ENCODE results near the gene TRAK2.
"Not testable (repeated sequence)": the region's sequence is repeated elsewhere in the genome, so short reads cannot be mapped to it uniquely, and the experiment has no call there.

The TRAK2 gene

DNA sequence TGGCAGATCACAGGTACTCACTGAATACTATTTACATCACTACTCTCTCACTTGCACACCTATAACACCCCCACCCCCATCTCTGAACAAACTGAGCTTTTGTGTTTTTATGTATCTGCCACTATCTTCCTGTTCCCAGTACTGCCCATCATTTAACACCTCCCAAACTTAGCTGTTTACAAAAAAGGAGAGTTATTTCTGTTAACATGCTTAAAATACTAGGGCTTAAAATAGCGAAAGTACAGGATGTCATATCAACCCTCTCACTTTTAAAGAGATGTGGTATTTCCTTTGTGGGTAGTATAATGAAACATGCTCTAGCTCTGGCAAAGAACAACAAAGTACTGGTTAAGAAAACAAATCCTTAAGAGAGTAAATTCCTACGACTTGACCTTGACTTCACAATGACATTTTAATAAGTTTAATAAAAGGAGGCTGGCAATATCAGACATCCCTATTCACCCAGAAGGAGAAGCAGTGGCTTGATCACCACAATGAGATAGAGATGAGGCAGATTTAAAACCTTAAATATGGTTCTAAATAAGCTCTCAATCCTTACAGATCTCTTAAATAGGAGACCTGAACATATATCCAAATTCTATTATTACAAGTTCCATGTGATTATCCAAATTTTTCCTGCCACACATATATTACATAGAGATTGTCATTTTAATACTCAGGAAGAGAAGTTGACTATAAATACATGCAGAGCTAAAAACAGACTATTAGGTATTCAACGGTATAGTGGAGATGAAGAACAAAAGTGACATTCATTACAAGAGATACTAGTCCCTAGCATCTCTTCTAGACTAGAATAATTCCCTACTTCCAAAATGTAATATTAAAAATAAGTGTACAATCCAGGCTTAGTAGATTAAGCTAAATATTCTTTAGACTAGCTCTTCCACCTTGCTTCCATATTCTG is 36.9 kb downstream of the TRAK2 start:
- in situ Hi-C loops (cut with MboI; ENCODE audit: low sequenced_read_pairs): no loop called here

DNA sequence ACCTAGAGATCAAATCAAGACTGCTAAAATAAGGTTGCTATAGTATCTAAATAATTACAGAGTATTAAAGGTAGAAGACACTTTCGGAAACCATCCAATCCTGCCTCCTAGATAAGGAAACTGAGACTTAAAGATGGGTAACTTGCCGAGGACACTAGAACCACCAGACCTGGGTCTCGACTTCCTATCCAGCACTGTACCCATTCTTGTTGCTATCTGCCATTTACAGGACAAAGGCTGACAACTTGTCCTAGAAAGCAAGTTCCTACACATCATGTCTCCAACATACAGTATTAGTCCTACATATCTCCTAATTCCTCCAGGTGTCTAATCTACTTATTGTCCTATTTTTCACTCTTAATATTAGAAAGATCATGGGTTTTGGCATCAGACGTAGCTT is 37.7 kb downstream of the TRAK2 start:
- in situ Hi-C loops (cut with MboI; ENCODE audit: low sequenced_read_pairs): no loop called here

DNA sequence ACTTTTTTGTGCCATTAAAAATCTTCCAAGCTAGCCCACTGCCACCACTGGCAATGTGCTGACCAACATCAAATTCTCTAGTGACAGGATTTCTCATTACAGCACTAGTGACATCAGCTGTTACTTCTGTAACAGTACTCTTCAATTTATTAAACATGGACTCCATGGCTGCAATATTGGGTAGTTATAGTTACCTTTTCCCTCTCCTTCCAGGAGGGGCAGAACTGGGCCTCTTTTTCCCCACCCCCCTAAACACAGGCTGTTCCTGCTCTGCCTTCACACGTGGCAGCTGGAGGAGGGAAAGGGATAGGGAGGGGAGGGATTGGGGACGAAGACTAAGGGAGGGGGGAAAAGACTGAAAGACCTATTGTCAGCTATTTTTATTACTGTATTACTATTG is 38.1 kb downstream of the TRAK2 start:
- in situ Hi-C loops (cut with MboI; ENCODE audit: low sequenced_read_pairs): no loop called here

DNA sequence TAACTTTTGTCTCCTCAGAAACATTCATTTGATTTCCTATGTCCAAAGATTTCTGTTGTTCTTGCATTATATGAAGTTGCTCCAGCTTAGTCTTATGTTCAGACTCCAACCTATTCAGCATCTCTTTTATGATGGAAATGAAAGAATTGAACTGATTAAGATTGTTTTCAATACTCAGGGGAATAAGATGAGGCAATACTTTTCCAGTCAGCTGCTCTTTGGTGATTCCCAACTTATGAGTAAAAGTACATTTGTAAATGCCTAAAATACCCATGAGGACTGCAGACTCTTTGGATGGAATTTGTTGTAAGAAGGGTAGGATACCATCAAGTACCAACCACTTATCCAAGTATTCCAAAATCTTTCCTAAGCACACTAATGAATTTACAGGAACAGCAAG is 39.8 kb downstream of the TRAK2 start:
- in situ Hi-C loops (cut with MboI; ENCODE audit: low sequenced_read_pairs): no loop called here

DNA sequence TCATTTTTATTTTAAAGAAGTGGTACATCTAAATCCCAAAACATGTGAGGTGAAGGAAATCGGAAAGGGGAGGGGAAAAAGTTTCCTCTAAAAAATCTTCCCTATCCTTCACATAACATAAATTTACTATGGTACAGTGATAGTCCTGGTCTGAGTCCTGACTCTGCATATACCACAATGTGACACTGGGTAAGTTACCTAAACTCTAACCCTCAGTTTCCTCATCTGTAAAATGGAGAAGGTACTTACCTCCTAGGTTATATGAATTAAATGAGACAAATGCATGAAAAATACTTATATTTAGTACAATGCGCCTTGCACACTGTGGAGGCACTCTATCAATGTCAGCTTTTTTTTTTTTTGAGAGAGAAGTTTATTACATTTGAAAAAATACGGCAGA is 42.3 kb downstream of the TRAK2 start:
- in situ Hi-C loops (cut with MboI; ENCODE audit: low sequenced_read_pairs): no loop called here

DNA sequence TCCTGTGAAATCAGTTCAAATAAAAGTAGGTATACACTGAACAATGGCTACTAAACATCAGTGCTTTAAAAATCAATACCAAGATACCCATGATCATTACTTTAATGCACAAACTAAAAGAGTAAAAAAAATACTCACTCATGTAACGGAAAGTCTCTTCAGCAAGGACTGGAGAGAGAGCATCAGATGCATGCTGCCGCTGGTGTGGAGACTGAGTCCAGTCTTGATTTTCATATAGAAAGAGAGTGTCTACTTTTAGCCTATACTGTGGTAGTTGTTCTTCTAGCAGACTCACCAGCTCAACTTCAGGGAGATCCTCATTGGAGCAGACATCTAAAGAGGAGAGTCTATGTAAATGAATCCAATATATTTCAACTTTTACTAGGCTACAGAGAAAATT is 44.0 kb downstream of the TRAK2 start:
- in situ Hi-C loops (cut with MboI; ENCODE audit: low sequenced_read_pairs): no loop called here

DNA sequence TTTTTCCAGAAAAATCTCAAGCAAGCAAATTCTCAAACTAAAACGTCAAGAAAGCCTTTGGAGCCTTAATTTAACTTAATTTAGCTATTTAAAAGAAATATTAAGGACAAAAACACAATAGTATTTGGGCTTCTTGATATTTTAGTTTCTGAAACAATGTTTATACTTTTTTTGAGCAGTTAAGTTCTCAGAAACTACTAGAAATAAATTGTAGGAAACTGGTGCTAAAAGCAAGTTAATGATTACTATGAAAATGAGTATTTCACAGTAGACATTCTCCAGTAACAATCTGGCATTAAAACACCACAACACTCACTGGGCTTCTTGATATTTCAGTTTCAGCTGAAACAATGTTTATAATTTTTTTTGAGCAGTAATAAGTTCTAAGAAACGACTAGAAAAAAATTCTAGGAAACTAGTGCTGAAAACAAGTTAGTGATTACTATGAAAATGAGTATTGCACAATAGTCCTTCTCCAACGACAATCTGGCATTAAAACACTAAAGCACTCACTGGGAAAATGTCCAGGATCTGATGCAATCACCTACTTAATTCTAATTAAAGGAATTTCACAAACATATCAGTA is 45.1 kb downstream of the TRAK2 start:
- in situ Hi-C loops (cut with MboI; ENCODE audit: low sequenced_read_pairs): no loop called here

DNA sequence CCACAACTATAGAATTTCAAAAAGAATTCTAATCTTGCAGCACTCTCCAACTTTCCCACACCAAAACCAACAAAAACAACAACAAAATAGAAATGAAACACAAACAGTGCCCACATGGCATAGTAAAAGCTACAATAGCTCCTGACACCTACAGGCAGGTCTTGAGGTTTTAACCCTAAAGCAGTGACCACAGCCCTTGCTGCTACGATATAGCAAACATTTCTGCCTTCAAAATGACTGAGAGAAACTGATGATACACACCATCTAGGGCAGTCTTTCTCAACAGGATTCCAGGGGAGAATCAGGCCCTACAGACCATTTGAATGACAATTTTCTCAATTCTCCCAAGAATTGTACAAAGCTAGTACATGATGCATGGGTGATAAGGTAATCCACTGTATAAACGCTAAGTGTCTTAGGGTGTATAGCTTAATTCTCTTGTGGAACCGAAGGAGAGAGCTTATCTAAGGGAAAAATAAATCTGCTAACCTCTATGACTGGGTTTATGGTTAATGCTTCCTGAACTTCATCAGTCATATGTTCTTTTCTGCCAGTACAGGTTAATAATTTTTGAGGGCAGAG is 46.5 kb downstream of the TRAK2 start:
- in situ Hi-C loops (cut with MboI; ENCODE audit: low sequenced_read_pairs): no loop called here

DNA sequence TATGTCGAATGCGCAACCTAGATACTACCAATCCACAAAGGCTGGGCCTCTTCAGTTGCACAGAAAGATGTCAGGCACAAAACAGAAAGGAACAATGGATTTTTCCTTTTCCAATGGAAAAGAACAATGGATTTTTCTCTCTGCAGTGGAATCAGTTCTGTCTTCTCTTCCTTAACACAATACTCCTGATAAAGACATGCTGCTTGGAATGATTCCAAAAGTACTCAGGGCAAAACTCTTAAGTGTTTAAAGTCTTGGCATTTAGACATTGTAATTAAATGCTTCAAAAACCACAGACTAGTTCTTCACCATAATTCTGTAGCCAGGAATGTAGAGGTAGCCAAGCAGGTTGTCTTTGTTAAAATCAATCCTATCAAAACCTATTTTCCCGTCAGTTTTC is 47.4 kb downstream of the TRAK2 start:
- in situ Hi-C loops (cut with MboI; ENCODE audit: low sequenced_read_pairs): no loop called here

DNA sequence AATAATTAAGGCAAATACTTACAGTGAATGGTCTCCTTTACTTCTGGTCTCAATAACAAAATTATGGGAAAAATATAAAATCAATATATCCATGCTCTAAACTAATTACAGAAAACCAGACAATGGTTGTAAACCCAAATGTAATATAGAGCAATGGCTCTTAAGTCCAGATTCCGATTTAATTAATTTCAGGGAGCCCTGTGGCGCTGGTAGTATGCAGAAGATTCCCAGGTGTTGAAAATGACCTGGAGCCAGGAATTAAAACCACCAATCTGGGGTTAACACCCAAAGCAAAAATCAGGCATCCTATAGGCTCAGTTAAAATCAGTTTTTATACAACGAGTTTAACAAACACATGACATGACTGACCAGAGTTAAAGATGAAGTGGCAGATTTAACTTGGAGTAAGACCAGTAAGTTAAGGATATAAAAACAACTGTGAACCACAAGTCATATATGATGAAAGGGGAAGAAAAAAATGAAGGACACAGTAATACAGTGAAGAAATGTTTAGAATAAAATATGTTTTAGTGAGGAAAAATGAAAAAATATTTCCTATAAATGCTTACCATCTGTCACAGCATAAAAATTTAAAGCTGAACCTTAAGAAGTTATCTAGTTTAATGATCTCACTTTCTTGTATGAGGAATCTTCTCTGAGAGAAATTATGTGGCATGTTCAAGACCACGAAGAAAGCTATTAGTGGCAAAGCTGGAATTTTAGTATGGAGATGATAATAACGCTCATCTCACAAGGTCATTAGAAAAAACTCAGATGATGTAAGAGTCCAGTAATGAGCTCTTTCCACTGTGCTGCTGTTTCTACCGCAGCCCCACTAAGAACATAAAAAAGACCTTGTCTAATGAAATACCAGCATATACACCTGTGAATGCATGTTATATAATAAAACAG is 48.4 kb downstream of the TRAK2 start:
- in situ Hi-C loops (cut with MboI; ENCODE audit: low sequenced_read_pairs): no loop called here

DNA sequence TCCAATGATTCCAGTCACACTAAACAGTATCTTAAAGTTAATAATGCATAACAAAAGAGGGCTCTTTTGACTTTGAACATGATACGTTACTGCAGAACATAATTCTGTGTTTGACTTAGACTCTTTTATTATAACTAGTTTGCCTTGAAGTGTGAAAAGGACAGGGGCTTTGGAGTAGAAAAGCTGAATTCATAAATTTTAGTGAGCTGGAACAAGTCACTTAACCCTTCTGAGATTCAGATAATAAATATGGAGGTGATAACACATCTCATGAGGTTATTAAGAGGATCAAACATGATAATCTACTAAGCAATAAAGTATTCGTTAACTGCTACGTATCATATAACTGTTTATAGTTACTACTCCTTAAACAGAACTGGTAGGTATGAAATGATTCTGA is 49.4 kb downstream of the TRAK2 start:
- in situ Hi-C loops (cut with MboI; ENCODE audit: low sequenced_read_pairs): no loop called here

DNA sequence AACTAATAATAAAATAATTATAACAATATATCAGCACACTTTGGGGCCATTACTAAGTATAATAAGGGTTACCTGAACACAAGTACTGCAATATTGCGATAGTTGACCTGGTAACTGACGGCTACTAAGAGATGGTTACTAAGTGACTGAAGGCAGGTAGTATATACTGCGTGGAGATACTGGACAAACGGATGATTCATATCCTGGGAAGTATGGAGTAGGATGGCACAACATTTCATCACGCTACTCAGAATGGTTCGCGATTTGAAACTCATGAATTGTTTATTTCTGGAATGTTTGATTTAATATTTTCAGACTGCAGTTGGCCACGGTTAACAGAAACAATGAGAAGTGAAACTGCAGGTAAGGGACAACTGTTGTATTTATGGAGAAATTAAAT is 54.7 kb downstream of the TRAK2 start:
- in situ Hi-C loops (cut with MboI; ENCODE audit: low sequenced_read_pairs): no loop called here

DNA sequence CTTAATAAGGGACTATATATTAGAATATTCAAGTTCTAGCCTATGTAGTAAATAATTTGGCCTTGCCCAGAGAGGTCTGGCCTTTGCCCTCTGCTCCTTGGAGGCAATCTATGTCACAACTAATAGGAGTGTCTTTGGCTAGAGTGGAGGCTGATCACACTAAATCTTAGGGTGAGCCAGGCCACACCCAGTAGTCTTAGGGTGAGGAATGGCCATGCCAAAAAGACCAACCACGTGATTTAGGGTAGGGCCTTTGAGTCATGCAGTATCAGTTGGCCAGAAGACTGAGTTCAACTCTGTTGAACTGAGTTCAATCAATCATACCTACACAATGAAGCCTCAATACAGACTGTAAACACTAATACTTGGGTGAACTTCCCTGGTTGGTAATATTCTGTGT is 68.1 kb downstream of the TRAK2 start:
- in situ Hi-C loops (cut with MboI; ENCODE audit: low sequenced_read_pairs): no loop called here

DNA sequence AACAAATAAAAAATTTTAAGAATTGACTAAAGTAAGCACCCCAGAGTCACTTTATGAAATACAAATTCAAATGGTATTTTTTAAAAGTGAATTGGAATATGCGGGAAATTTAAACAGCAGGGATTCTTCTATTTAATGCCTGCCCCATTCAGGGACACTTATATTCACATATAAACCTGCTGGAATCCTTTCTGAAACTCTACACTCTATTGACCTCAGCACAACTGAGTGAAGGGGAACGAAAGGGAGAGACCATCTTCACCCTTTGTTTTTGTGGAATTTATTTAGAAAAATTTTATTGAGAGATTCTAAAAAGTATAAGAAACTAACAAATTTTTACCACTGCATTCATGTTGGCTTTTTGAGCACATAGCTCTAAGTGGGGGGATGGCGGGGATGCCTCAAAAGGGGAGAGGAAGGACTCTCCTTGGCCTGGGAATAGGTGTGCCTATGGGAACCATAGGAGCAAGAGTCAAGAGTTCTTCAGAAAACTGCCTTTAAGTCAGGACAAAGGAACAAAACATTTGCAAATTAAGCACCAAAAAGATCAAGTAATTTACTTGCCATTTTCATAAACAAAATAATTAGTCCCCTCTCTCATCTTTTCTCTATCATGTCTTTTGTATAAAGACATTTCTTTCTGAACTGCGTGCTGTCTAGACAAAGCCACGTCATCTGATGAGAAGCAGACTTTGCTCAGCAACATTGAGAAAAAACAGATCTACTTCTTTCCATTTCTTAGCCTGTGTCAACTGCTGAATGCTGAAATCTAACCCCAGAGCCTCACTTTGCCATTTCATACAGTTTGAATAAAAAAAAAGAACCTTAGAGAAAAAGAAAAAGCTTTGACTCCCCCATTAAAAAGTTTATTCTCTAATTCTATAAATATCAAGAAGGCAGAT is 72.5 kb downstream of the TRAK2 start:
- in situ Hi-C loops (cut with MboI; ENCODE audit: low sequenced_read_pairs): no loop called here

DNA sequence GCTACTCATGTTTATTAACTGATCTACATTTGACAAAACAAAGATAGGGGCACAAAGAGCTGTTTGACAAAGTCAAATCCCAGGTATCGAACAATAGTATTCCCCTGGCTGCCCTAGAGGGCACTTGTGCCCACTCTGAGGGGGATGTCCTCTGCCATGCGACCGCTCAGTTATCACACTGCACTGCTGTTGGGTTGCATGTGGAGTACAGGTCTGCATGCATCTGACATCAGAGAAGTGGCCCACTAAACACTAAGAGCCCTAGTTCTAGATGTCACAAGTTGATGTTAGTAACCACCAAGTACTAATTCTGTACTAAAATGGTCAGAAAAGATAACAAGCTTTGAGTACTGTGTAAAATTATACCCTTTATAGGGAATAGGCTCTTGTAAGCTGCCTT is 74.0 kb downstream of the TRAK2 start:
- in situ Hi-C loops (cut with MboI; ENCODE audit: low sequenced_read_pairs): no loop called here

DNA sequence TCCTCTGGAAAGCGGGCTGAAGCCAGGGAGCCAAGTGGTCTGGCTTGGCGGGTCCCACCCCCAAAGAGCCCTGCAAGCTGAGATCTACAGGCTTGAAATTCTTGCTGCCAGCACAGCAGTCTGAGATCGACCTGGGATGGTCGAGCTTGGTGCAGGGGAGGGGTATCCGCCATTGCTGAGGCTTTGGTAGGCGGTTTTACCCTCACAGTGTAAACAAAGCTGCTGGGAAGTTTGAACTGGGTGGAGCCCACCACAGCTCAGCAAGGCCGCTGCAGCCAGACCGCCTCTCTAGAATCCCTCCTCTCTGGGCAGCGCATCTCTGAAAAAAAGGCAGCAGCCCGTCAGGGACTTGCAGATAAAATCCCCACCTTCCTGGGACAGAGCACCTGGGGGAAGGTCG is 81.5 kb downstream of the TRAK2 start:
- in situ Hi-C loops (cut with MboI; ENCODE audit: low sequenced_read_pairs): no loop called here

DNA sequence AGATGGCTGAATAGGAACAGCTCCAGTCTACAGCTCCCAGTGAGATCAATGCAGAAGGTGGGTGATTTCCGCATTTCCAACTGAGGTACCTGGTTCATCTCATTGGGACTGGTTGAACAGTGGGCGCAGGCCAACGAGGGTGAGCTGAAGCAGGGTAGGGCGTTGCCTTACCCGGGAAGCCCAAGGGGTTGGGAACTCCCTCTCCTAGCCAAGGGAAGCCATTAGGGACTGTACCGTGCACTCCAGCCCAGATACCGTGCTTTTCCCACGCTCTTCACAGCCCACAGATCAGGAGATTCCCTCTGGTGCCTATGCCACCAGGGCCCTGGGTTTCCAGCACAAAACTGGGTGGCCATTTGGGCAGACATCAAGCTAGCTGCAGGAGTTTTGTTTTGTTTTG is 81.9 kb downstream of the TRAK2 start:
- in situ Hi-C loops (cut with MboI; ENCODE audit: low sequenced_read_pairs): not testable (repeated sequence)

DNA sequence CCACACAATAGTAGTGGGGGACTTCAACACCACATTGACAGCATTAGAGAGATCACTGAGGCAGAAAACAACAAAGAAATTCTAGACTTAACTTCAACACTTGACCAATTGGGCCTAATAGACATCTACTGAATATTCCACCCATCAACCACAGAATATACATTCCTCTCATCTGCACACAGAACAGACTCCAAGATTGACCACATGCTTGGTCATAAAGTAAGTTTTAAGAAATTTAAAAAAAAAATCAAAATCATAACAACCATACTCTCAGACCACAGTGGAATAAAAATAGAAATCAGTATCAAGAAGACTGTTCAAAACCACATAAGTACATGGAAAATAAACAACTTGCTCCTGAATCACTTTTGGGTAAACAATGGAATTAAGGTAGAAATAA is 85.1 kb downstream of the TRAK2 start:
- in situ Hi-C loops (cut with MboI; ENCODE audit: low sequenced_read_pairs): no loop called here

DNA sequence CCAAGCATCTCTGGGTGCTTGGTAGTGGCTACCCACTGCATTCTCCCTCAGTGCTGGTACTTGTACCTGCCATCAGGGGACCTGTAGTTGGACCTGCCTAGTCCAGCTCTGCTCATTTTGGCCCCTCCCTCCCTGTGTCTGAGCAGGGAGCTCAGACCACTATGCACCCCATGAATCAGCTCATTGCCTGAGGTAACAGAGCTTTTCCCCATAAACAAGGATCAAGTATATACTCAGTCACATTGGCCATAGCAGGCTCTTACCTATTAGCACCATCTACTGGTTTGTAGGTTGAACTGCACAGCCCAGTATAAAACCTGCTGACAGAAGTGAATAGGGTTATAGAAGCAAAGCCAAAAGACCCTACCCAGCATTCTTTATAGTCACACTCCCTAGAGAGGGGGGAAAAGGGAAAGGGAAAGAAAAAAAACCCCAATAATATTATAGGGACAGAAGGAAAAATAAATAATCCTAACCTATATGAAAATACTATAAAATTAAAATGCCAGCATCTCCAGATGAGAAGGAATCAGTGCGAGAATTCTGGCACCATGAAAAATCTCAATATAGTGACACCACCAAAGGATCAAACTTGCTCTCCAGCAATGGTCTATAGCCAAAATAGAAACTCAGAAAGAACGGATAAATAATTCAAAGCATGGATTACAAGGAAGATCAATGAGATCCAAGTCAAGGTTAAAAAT is 87.2 kb downstream of the TRAK2 start:
- in situ Hi-C loops (cut with MboI; ENCODE audit: low sequenced_read_pairs): loop anchor here (5.0 kb wide), 1 partner anchor 117 kb away; no protein-coding TSS in a partner anchor

Data from HL-60/S4 treated with retinoic acid at 250 ng/mL for 4 days and 3 days (cell line).